Smooth muscle cell (in vitro differentiated cells): ENCODE measurements around the gene COTL1. TPM values are rescaled to one million over a fixed set of nuclear protein-coding genes. Genes with fewer than 3 reads are reported as not detected.

Experiments used
- DNase-seq: peaks from one replicate; lab custom pipeline; 2025; ENCODE audit not compliant: unreplicated experiment; lab: John Stamatoyannopoulos, UW
- H2AFZ ChIP-seq: fragments of 200-600 bp; sonication (generic); 2 replicates; pipeline ENCODE4 v1.6.0; 2016; ENCODE audit warnings: antibody characterized with exemption, low read depth, mild to moderate bottlenecking
- H3F3A ChIP-seq: fragments of 200-600 bp; sonication (generic); 2 replicates; pipeline ENCODE4 v1.6.0; 2017; ENCODE audit warnings: antibody characterized with exemption, low read depth
- H3K27ac ChIP-seq: fragments of 200-600 bp; sonication (generic); 2 replicates; pipeline ENCODE4 v1.5.1; 2016; ENCODE audit warnings: low read depth, mild to moderate bottlenecking
- H3K27me3 ChIP-seq: fragments of 200-600 bp; sonication (generic); 2 replicates; pipeline ENCODE4 v1.6.1; 2016; ENCODE audit warnings: low read depth, mild to moderate bottlenecking
- H3K36me3 ChIP-seq: fragments of 200-600 bp; sonication (generic); 2 replicates; pipeline ENCODE4 v1.5.1; 2016; ENCODE audit warnings: low read depth
- H3K4me1 ChIP-seq: fragments of 200-600 bp; sonication (generic); 2 replicates; pipeline ENCODE4 v1.5.1; 2016; ENCODE audit warnings: low read depth
- H3K4me2 ChIP-seq: fragments of 200-600 bp; sonication (generic); 2 replicates; pipeline ENCODE4 v1.6.0; 2016; ENCODE audit warnings: mild to moderate bottlenecking
- H3K4me3 ChIP-seq: fragments of 200-600 bp; sonication (generic); 2 replicates; pipeline ENCODE4 v1.5.1; 2016; ENCODE audit warnings: mild to moderate bottlenecking
- H3K79me2 ChIP-seq: fragments of 200-600 bp; sonication (generic); 2 replicates; pipeline ENCODE4 v1.6.0; 2016; ENCODE audit warnings: low read depth, mild to moderate bottlenecking
- H3K9ac ChIP-seq: fragments of 200-600 bp; sonication (generic); 2 replicates; pipeline ENCODE4 v1.6.0; 2016; ENCODE audit warnings: low read depth
- H3K9me3 ChIP-seq: fragments of 200-600 bp; sonication (generic); replicated peaks from 2 replicates; pipeline ENCODE4 v1.5.1; 2016; ENCODE audit warnings: low read depth
- H4K20me1 ChIP-seq: fragments of 200-600 bp; sonication (generic); 2 replicates; pipeline ENCODE4 v1.6.0; 2016; ENCODE audit warnings: low read depth
- CTCF ChIP-seq: fragments of 200-600 bp; sonication (generic); IDR thresholded peaks from 2 replicates; pipeline ENCODE4 v1.5.1; 2017; ENCODE audit warnings: borderline replicate concordance, mild to moderate bottlenecking, antibody characterized with exemption; ENCODE audit not compliant: insufficient read depth, poor library complexity, severe bottlenecking
- WGBS: methylation state at CpG from one replicate; pipeline ENCODE4 v1.1.7; 2016; ENCODE audit warnings: low lambda C conversion rate; 5-methylcytosine and 5-hydroxymethylcytosine counted together
- polyA plus RNA-seq: library from polyadenylated mRNA; unstranded; fragments of >200 nt; fragmentation: Nextera tagmentation; extraction: Ambion mirVana; gene quantifications from 2 replicates; pipeline ENCODE4 v1.2.1, GENCODE V29; 2016
- total RNA-seq: library from RNA; depleted of rRNA; stranded (reverse); fragments of >200 nt; gene quantifications from 2 replicates; pipeline ENCODE4 v1.2.3, GENCODE V29; 2014

The COTL1 gene
- total and polyA plus RNA-seq, 2 experiments from 2014 or later = 81.2 to 233 TPM

GRCh38 chr16:84648595-84649510 lies 31.0 kb upstream of the COTL1 start:
- DNase-seq = no peak
- Histone ChIP-seq H3K4me2 (peak overlapping the region; percentile 88), H2AFZ (no peak overlapping the region), H3K27me3 (no peaks in the 10 kb centered on the region), H3K4me1 (no peaks in the 10 kb centered on the region), H3F3A (peaks cover 5% of the 10 kb centered on the region), H4K20me1 (peaks cover 7% of the 10 kb centered on the region), H3K9ac (peak overlapping the region; percentile 41), H3K9me3 (no peaks in the 10 kb centered on the region), H3K79me2 (no peaks in the 10 kb centered on the region), H3K27ac (no peak overlapping the region), H3K36me3 (no peaks in the 10 kb centered on the region), H3K4me3 (peak overlapping the region; percentile 76)
- TF ChIP-seq CTCF = no peak
- 9% methylated on average over 42 of the region's 96 CpGs for WGBS

GRCh38 chr16:84647828-84648594 lies 30.1 kb upstream of the COTL1 start, which contains the start of gene KLHL36:
Gene KLHL36, plus strand, starts transcription at chr16:84648511. Its CDS starts 2,357 bp downstream, at chr16:84650868.
- Histone ChIP-seq H3K4me3 (peak within 1 kb of the TSS; percentile 76), H4K20me1 (peaks cover 6% of the 10 kb centered on the region), H3K27ac (peak within 1 kb of the TSS; percentile 57), H3K9ac (peak within 1 kb of the TSS; percentile 53), H3K36me3 (no peaks in the 10 kb centered on the region), H3K9me3 (no peaks in the 10 kb centered on the region), H3K4me1 (no peaks in the 10 kb centered on the region), H2AFZ (peak within 1 kb of the TSS; percentile 92), H3K79me2 (no peaks in the 10 kb centered on the region), H3K4me2 (peak within 1 kb of the TSS; percentile 90), H3K27me3 (no peaks in the 10 kb centered on the region), H3F3A (peaks cover 5% of the 10 kb centered on the region)
- WGBS = 10% methylated on average over 47 of the region's 77 CpGs
- TF ChIP-seq CTCF = no peak
- peak; percentile 57 for DNase-seq

GRCh38 chr16:84643674-84644073 lies 25.8 kb upstream of the COTL1 start:
- Histone ChIP-seq H3K4me3 (no peak overlapping the region), H3K36me3 (no peaks in the 10 kb centered on the region), H3K27me3 (no peaks in the 10 kb centered on the region), H3K79me2 (no peaks in the 10 kb centered on the region), H3K9ac (no peak overlapping the region), H3K4me2 (no peak overlapping the region), H3K4me1 (no peaks in the 10 kb centered on the region), H3F3A (peaks cover 6% of the 10 kb centered on the region), H2AFZ (no peak overlapping the region), H3K27ac (no peak overlapping the region), H3K9me3 (no peaks in the 10 kb centered on the region), H4K20me1 (no peaks in the 10 kb centered on the region)
- DNase-seq = no peak
- 94% methylated on average over 4 of the region's 4 CpGs for WGBS
- TF ChIP-seq CTCF = no peak
